ENCODE measurements around the gene MCHR1.

GRCh38 chr22:40708177-40708576 lies 28.9 kb downstream of the MCHR1 start:
- TF ChIP-seq EZH2 (IDR thresholded peaks at IDR 0.05), result no peak
- TF ChIP-seq POLR2AphosphoS5 (IDR thresholded peaks at IDR 0.05; ENCODE audit: borderline replicate concordance, low read depth, low read length), result no peak

Measured in SK-N-MC (cell line).